Measurements from ENCODE around the gene JMJD8. TPM values are rescaled to one million over a fixed set of nuclear protein-coding genes. Genes with fewer than 3 reads are reported as not detected.

The JMJD8 gene
- total RNA-seq, 1 experiment from 2014 or later: 73.9 TPM

DNA sequence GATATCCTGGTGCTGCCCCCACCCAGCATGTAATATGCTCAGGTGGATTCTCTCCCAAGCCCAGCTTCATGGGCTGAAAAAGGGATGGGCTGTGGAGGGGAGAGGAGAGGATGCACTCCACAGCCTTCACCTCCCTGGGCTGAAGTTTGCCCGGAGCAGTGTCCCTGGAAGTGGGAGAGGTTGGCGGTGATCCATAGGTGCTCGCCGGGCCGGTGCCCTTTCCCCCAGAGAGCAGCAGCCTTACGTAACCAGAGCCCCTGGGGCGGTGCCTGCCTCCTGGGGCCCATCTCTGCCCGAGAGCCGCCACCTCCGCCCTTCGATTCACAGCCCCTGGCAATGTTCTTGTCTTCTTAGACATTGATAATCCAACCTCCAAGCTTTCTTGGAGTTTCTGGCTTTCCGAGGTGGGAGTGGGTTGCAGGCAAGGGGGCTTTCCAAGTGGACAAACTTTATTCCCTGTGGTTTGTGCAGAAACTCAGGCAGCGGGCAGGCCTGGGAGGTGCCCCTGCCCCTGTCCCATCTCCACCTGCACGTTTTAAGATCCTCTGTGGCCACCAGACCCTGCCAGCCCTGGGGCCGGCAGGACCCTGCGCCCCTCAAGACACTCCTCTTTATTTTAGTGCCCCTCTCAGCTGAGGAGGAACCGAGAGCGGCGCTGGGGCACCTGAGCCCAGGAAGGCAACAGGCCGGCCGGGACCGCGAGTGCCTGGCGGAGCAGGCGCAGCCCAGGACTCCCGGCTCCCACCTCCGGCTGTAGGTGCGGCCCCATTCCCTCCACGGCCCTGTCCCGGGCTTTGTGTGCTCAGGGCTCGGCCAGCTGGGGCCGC lies 38.1 kb downstream of the JMJD8 start:
- no peak for DNase-seq (ENCODE audit: low read depth, low spot score)
- no peaks in the 10 kb centered on the region for H3K27me3 ChIP-seq (ENCODE audit: control insufficient read depth, insufficient read depth, low read length)
- H3K27ac ChIP-seq (ENCODE audit: low read length): peak overlapping the region; percentile 49
- TF ChIP-seq SIN3A (IDR thresholded peaks at IDR 0.05; ENCODE audit: borderline replicate concordance, insufficient read depth, low read depth, low read length): no peak
- TF ChIP-seq, protein P1, sequence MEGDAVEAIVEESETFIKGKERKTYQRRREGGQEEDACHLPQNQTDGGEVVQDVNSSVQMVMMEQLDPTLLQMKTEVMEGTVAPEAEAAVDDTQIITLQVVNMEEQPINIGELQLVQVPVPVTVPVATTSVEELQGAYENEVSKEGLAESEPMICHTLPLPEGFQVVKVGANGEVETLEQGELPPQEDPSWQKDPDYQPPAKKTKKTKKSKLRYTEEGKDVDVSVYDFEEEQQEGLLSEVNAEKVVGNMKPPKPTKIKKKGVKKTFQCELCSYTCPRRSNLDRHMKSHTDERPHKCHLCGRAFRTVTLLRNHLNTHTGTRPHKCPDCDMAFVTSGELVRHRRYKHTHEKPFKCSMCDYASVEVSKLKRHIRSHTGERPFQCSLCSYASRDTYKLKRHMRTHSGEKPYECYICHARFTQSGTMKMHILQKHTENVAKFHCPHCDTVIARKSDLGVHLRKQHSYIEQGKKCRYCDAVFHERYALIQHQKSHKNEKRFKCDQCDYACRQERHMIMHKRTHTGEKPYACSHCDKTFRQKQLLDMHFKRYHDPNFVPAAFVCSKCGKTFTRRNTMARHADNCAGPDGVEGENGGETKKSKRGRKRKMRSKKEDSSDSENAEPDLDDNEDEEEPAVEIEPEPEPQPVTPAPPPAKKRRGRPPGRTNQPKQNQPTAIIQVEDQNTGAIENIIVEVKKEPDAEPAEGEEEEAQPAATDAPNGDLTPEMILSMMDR (IDR thresholded peaks at IDR 0.05): no peak
- no peak for TF ChIP-seq POLR2AphosphoS5 (IDR thresholded peaks at IDR 0.05; ENCODE audit: low read depth, low read length)
- TF ChIP-seq TCF7L2 (IDR thresholded peaks at IDR 0.05; ENCODE audit: low read depth, low read length): no peak
- TF ChIP-seq, protein P2, sequence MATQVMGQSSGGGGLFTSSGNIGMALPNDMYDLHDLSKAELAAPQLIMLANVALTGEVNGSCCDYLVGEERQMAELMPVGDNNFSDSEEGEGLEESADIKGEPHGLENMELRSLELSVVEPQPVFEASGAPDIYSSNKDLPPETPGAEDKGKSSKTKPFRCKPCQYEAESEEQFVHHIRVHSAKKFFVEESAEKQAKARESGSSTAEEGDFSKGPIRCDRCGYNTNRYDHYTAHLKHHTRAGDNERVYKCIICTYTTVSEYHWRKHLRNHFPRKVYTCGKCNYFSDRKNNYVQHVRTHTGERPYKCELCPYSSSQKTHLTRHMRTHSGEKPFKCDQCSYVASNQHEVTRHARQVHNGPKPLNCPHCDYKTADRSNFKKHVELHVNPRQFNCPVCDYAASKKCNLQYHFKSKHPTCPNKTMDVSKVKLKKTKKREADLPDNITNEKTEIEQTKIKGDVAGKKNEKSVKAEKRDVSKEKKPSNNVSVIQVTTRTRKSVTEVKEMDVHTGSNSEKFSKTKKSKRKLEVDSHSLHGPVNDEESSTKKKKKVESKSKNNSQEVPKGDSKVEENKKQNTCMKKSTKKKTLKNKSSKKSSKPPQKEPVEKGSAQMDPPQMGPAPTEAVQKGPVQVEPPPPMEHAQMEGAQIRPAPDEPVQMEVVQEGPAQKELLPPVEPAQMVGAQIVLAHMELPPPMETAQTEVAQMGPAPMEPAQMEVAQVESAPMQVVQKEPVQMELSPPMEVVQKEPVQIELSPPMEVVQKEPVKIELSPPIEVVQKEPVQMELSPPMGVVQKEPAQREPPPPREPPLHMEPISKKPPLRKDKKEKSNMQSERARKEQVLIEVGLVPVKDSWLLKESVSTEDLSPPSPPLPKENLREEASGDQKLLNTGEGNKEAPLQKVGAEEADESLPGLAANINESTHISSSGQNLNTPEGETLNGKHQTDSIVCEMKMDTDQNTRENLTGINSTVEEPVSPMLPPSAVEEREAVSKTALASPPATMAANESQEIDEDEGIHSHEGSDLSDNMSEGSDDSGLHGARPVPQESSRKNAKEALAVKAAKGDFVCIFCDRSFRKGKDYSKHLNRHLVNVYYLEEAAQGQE (IDR thresholded peaks at IDR 0.05; ENCODE audit: insufficient read depth in 1 of 2, low read depth in 2 of 2, low read length in 1 of 2): no peak
- intact Hi-C loops (cut with micrococcal nuclease; ENCODE audit: unreplicated experiment) (no loop called here), in situ Hi-C loops (cut with HindIII; ENCODE audit: low pct_unique_long_range_greater_than_20kb, low sequenced_read_pairs) (no loop called here)
- no TSS peak for BruUV-seq (replicated peaks)
- no peaks in the 10 kb centered on the region for H3K36me3 ChIP-seq (ENCODE audit: control insufficient read depth, insufficient read depth, low read length)
- ATAC-seq: peak; percentile 4; the same call in 1 of the 2 replicates
- H3K4me3 ChIP-seq (ENCODE audit: low read depth in 2 of 2, low read length in 2 of 2): no peak overlapping the region
- H3K9me3 ChIP-seq (ENCODE audit: control insufficient read depth, insufficient read depth, low read depth, low read length): no peaks in the 10 kb centered on the region
- ChIA-PET POLR2A (no interaction called here), CTCF (no interaction called here)
- peaks cover 47% of the 10 kb centered on the region for H3K4me1 ChIP-seq (ENCODE audit: control insufficient read depth, insufficient read depth, low read length)

DNA sequence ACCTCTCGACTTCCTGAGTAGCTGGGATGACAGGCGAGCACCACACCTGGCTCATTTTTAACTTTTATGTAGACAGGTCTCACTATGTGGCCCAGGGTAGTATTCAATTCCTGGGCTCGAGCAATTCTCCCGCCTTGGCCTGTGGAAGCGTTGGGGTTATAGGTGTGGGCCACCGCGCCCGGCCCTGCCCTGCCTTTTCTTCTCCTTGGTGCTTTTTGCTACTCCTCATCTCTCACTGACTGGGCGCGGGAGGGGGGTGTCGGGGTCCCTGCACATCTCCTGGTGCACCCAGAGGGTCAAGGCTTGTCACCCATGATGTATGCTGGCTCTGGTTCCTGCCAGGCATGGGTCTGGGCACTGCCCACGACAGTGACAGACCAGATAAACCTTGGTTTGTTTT lies 39.6 kb downstream of the JMJD8 start:
- DNase-seq (ENCODE audit: low read depth, low spot score): no peak
- H3K4me1 ChIP-seq (ENCODE audit: control insufficient read depth, insufficient read depth, low read length): peaks cover 51% of the 10 kb centered on the region
- H3K27ac ChIP-seq (ENCODE audit: low read length): peak overlapping the region; percentile 25; the same call in 1 of the 2 replicates
- no peaks in the 10 kb centered on the region for H3K27me3 ChIP-seq (ENCODE audit: control insufficient read depth, insufficient read depth, low read length)
- no peak overlapping the region for H3K4me3 ChIP-seq (ENCODE audit: low read depth in 2 of 2, low read length in 2 of 2)
- CTCF ChIA-PET: no interaction called here
- no peak for ATAC-seq
- POLR2A ChIA-PET: no interaction called here
- BruUV-seq (replicated peaks): no TSS peak
- TF ChIP-seq TCF7L2 (IDR thresholded peaks at IDR 0.05; ENCODE audit: low read depth, low read length) (no peak), POLR2AphosphoS5 (IDR thresholded peaks at IDR 0.05; ENCODE audit: low read depth, low read length) (no peak)
- TF ChIP-seq, protein P1 (IDR thresholded peaks at IDR 0.05): no peak
- H3K9me3 ChIP-seq (ENCODE audit: control insufficient read depth, insufficient read depth, low read depth, low read length): no peaks in the 10 kb centered on the region
- in situ Hi-C loops (cut with HindIII; ENCODE audit: low pct_unique_long_range_greater_than_20kb, low sequenced_read_pairs) (no loop called here), intact Hi-C loops (cut with micrococcal nuclease; ENCODE audit: unreplicated experiment) (no loop called here)
- no peaks in the 10 kb centered on the region for H3K36me3 ChIP-seq (ENCODE audit: control insufficient read depth, insufficient read depth, low read length)
